ENCODE measurements around the gene NOP53.
A peak's percentile ranks its signal among the peaks of the same experiment; 100 is the strongest.
"Not testable (repeated sequence)": the region's sequence is repeated elsewhere in the genome, so short reads cannot be mapped to it uniquely, and the experiment has no call there.

Gene NOP53

DNA sequence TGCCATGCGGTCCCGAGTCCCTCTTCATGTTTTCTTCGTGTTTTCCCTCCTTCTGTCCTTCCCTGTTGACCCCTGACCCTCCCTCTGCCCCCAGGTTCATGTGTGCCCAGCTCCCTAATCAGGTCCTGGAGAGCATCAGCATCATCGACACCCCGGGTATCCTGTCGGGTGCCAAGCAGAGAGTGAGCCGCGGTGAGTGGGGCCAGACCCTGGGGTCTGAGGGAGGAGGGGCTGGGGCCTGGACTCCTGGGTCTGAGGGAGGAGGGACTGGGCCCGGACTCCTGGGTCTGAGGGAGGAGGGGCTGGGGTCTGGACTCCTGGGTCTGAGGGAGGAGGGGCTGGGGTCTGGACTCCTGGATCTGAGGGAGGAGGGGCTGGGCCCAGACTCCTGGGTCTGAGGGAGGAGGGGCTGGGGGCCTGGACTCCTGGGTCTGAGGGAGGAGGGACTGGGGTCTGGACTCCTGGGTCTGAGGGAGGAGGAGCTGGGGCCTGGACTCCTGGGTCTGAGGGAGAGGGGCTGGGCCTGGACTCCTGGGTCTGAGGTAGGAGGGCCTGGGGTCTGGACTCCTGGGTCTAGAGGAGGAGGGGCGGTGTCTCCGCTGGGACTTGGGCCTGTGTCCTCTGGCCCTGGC is 26.8 kb upstream of the NOP53 start:
- DNase-seq (ENCODE audit: low read depth): not testable (repeated sequence)

DNA sequence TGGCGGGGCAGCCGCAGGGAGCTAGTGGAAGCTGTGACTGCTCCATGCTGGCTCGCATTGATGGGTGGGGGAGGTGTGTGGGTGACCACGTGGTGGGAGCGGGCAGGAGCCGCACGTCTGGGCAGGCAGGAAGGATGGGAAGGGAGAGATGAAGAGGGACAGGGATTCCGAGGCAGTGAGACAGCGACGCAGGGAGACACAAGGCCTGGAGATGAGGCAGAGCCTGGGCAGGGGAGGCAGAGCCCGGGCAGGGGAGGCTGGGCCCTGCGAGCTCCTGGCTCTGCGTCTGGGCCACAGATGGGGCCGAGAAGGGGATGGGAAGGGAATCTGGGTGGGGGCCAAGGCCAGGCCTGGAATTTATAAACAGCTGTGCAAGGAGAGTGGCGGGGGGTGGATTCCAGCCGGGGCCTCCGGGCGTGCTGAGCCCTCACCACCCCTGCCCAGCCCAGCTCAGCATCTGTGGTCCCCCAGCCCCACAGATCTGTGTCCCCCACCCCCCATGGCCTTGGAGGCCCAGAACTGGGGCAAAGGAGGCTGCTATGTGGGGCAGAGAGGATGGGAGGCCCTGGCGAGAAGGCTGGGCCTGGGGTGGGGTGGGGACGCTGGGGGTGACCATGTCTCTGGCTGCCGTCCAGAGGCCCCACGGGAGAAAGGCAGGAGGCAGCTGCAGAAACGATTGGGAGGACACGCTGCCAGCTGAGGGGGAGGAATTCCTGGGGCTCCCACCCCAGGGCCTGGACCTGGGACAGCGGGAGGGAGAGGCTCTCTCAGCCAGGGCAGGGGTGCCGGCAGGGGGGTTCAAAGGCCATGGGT is 26.1 kb upstream of the NOP53 start:
- DNase-seq (ENCODE audit: low read depth): peak; percentile 97

DNA sequence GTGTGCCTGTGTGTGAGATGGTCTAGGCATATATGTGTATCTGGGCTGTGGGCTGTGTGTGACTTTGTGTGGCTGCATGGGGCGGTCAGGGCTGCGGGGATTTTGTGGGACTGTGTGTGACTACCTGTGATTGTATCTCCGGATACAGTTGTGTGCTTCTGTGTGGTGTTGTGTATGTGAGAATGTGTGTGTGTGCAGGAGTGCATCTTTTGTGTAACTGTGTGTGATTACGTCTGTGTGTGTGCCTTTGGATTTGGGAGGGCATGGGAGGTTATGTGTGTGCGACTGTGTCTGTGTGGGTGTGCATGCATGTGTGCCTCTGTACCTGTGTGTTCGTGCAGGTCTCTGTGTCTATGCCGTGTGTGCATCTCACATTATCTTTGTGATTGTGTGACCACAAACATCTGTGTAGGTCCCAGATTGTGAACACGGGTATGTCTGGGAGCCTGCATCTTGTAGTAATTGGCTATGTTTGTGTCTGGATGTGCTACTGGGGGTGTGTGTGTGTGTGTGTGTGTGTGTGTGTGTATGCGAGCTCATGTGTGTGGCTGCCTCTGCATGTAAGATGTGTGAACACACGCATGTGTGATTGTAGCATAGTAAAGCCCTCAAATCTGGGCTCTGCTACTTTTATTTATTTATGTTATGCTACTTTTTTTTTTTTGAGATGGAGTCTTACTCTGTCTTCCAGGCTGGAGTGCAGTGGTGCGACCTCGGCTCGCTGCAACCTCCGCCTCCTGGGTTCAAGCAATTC is 24.5 kb upstream of the NOP53 start:
- no peak for DNase-seq (ENCODE audit: low read depth)

DNA sequence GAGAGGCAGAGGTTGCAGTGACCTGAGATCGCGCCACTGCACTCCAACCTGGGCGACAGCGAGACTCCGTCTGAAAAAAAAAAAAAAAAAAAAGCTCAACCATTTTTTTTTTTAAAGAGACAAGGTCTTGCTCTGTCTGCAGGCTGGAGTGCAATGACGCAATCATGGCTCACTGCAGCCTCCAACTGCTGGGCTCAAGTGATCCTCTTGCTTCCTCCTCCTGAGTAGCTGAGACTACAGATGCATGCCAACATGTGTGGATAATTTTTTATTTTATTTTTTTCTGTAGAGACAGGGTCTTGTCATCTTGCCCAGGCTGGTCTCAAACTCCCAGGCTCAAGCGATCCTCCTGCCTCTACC is 21.8 kb upstream of the NOP53 start:
- DNase-seq (ENCODE audit: low read depth): peak; percentile 94

DNA sequence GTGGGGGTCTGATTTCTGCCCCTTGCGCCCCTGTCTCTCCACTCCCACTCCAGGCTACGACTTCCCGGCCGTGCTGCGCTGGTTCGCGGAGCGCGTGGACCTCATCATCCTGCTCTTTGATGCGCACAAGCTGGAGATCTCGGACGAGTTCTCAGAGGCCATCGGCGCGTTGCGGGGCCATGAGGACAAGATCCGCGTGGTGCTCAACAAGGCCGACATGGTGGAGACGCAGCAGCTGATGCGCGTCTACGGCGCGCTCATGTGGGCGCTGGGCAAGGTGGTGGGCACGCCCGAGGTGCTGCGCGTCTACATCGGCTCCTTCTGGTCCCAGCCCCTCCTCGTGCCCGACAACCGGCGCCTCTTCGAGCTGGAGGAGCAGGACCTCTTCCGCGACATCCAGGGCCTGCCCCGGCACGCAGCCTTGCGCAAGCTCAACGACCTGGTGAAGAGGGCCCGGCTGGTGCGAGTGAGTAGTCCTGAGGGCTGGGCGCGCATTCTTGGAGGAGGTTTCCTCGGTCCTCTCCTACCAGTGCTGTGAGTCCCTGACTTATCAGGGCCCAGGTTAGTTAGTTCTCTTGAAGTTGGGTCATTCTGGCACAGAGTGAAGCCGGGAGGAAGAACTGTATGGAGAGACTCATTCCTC is 19.5 kb upstream of the NOP53 start:
- DNase-seq (ENCODE audit: low read depth): peak; percentile 66

DNA sequence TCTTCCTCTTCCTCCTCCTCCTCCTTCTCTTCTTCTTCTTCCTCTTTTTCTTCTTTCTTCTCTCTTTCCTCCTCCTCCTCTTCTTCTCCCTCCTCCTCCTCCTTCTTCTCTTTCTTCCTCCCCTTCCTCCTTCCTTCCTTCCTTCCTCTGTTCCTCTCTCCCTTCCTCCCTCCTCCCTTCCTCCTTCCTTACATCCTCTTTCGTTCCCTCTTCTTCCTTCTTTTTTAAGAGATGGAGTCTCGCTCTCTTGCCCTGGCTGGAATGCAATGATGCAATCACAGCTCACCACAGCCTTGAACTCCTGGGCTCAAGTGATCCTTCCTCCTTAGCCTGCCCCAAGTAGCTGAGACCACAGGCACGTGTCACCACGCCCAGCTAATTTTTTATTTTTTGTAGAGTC is 18.9 kb upstream of the NOP53 start:
- peak; percentile 77 for DNase-seq (ENCODE audit: low read depth)

DNA sequence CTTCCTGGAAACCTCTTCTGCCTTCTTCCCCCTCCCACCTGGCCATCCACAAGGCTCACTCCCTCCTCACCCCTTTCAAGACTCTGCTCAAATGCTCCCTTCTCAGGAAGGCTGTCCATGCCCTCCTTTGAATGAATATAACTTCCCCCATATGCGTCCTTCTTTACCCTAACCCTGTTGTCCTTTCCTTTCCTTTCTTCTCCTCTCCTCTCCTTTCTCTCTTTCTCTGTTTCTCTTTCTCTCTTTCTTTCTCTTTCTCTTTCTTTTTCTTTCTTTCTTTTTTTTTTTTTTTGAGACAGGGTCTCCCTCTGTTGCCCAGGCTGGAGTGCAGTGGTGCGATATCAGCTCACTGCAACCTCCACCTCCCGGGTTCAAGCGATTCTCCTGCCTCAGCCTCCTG is 17.1 kb upstream of the NOP53 start:
- DNase-seq (ENCODE audit: low read depth): not testable (repeated sequence)

DNA sequence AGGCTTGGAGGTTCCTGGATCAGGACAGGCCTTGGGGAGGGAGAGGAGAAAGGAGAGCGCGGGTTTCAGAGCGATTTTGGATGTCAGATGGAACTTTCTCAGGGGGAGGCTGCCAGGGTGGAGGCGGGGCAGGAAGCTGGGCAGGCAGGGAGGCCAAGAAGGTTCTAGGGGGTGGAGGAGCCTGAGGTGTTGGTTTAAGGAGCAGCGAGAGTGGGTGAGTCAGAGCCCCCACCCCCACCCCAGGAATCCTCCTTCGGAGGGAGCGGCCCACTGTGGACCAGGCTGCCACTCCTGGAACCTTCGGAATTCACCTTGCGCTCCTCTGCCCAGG is 15.9 kb upstream of the NOP53 start:
- peak; percentile 80 for DNase-seq (ENCODE audit: low read depth)

DNA sequence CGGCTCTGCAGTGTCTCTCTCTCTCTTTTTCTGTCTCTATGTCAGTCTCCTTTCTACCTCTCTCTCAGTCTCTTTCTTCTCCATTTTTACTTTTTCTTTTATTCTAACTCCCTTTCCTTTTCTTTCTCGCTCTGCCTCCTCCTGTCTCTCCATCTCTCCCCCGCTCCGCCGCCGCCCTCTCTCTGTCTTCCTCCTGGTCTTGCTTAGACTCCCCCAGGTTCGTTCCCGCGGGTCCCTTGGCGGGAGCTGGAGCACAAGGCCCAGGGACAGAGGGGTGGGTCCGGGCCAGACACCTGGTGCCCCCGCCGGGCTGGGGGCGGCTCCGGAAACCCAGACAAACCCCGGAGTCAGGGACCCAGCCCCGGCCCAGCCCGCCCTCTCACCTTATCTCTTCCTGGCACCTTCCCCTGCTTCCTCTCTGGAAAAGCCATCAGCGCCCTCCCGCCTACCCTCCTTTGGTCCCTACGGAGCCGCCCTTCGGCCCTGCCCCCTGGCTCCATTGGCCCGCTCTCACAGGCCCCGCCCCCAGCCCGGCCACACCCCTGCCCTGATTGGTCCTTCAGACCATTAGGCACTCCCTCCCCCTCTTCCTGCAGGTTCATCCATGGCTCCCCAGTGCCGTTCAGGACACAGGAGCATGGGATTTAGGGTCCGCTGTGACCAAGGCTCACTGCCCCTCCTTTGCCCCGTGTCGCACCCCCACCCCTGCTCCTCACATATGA is 15.4 kb upstream of the NOP53 start:
- DNase-seq (ENCODE audit: low read depth): peak; percentile 58

DNA sequence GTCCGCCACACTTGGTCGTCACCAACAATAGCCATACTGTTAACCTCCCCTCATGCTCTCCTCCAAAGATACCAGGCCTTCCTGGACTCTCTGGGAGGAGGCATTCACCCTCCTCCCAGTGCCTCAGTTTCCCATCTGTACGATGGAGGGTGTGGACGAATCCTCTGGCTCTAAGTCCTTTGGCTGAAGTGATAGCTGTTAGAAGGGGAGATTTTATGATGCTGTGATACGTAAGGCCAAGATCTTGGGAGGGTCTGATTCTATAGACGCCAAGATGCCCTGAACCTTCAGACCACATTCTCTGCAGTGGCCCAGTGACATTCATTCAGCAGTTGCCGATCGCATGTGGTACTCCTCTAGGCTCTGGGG is 14.8 kb upstream of the NOP53 start:
- no peak for DNase-seq (ENCODE audit: low read depth)

DNA sequence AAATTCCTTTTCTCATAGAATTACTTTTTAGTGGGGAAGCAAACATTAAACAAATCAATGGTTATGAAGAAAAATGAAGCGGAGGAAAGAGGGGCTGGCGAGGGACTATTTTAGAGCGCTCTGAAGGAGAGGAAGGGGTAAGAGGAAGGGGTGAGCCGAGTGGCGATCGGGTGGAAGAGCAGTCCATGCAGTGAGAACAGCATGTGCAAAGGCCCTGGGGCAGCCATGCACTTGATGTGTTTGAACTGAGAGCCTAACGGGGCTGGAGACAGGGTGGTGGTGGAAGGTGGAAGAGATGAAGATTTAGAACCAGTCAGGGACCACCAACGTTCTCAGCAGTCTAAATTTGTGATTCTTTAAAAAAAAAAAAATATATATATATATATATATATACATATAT is 14.4 kb upstream of the NOP53 start:
- DNase-seq (ENCODE audit: low read depth): no peak

DNA sequence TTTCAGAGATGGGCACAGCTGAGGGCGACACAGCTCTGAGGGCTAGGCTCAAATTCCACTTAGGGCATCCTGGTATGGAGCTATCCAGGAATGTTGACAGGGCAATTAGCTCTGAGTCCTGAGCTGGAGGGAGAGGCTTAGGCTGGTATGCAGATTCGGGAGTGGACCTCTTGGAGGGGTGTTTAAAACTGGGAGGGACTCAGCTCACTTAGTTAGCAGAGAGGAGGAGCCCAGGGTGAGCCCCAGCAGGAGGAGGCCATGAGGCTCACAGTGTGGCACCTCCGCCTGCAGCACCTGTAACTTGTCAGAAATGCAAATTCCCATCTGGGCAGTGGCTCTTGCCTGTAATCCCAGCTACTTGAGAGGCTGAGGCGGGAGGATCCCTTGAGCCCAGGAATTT is 10.2 kb upstream of the NOP53 start:
- DNase-seq (ENCODE audit: low read depth): no peak

DNA sequence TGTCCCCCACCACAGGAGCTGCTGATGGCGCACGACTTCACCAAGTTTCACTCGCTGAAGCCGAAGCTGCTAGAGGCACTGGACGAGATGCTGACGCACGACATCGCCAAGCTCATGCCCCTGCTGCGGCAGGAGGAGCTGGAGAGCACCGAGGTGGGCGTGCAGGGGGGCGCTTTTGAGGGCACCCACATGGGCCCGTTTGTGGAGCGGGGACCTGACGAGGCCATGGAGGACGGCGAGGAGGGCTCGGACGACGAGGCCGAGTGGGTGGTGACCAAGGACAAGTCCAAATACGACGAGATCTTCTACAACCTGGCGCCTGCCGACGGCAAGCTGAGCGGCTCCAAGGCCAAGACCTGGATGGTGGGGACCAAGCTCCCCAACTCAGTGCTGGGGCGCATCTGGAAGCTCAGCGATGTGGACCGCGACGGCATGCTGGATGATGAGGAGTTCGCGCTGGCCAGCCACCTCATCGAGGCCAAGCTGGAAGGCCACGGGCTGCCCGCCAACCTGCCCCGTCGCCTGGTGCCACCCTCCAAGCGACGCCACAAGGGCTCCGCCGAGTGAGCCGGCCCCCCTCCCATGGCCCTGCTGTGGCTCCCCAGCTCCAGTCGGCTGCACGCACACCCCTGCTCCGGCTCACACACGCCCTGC is 4.4 kb upstream of the NOP53 start:
- no peak for DNase-seq (ENCODE audit: low read depth)

DNA sequence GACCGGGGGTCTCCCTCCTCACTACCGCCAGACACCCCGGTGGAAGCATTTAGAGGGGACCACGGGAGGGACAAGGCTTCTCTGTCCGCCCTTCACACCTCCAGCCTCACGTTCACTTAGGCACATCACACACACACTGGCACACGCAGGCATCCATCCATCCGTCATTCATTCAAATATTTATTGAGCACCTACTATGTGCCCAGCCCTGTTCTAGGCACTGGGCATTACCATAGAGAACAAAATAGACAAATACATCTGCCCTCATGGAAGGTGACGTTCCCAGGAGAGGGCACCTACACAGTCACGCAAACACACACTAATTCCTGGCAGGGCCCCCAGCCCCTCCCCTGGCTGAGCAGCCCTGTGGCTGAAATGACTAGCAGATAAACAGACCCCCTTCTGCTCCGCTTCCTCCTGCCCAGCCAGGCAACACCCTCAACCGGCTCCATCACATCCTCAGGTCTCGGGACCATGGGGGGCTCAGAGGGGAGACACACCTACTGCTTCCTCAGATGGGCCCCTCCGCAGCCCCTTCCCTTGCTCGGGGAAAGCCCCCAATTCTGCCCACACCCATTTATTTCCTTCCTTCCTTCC is 3.7 kb upstream of the NOP53 start:
- no peak for DNase-seq (ENCODE audit: low read depth)

DNA sequence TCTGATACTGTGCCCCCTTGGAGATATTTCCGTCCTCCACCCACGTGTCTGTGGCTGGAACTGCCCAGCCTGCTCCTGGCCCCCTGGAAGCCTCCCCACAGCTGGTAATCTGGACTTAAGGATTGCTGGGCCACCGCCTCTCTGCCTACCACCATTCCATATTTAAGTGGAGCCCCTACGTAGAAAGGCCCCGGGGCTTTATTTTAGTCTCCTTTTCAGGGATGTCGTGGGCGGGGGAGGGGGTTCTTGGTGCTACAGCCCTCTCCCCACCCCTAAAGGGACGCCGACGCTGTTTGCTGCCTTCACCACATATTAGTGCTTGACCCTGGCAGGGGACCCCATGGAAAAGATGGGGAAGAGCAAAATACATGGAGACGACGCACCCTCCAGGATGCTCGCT is 2.7 kb upstream of the NOP53 start:
- peak; percentile 40 for DNase-seq (ENCODE audit: low read depth)

DNA sequence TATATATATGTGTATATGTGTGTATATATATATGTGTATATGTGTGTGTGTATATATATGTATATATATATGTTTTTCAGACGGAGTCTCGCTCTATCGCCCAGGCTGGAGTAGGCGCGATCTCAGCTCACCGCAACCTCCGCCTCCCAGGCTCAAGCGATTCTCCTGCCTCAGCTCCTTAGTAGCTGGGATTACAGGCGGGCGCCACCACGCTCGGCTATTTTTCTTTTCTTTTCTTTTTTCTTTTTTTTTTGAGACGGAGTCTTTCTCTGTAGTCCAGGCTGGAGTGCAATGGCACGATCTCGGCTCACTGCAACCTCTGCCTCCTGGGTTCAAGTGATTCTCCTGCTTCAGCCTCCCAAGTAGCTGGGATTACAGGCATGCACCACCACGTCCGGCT is 783 bp downstream of the NOP53 start:
- DNase-seq (ENCODE audit: low read depth): not testable (repeated sequence)

DNA sequence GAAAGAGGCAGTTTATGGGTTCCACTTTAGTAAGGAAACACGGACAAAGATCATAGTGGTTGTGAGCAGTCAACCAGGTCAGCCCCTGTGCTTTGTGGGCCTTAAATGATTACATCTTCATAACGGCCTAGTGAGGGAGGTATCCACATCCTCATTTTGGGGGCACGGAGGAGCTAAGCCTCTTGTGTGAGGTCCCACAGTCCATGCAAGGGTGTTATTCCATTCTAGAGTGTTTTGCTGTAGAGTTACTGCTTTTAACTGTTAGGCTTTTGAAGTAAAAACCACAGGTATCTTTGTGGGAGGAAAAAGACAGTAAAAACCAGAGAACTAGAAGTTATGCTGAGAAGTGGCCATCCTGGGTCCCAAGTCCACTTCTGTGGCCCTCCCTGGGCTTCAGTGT is 4.0 kb downstream of the NOP53 start:
- no peak for DNase-seq (ENCODE audit: low read depth)

DNA sequence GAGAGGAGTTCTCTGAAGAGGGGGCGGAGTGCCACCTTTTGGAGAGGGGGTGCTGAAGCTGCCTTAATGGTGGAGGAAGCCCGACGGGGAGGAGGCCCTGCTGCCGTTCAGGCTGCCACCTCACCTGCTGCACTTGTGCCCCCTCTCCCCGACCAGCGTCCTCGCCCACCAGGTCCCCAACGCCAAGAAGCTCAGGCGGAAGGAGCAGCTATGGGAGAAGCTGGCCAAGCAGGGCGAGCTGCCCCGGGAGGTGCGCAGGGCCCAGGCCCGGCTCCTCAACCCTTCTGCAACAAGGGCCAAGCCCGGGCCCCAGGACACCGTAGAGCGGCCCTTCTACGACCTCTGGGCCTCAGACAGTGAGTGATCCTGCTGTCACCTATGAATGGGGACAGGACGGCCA is 5.4 kb downstream of the NOP53 start:
- no peak for DNase-seq (ENCODE audit: low read depth)

DNA sequence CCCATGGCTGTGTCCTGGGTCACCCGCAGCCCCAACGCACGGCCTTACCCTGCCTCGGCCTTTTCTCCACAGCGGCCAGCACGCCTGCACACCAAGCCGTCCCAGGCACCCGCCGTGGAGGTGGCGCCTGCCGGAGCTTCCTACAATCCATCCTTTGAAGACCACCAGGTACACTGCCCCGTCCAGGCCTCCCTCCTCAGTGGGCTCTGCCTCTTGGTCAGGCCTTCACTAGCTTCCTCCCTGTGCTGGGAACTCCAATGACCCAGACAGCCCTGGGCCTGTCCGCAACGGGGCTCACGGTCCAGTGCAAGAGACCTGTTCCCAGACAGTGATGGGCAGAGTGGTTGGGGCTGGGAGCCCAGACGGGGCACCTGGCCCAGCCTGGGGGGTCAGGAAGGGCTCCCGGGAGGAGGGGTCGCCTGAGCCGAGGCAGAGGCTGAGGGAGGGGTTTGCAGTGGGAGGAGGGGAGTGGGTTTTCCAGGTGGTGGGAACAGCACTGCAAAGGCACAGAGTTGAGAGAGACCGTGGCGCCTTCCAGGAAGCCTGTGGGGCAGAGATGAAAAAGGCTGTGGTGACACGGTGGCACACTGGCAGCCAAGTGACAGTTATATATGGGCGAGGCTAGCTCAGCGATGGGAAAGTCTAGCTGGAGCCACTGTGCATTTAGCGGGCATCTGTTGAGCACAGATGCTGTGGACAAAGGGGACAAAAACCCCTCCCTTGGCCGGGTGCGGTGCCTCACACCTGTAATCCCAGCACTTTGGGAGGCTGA is 7.3 kb downstream of the NOP53 start:
- no peak for DNase-seq (ENCODE audit: low read depth)

Measured in amniotic epithelial cell (primary cell).